GM18511 (cell line): ENCODE data around the gene EFCC1.
A peak's percentile ranks its signal among the peaks of the same experiment; 100 is the strongest.

Experiments used
- ATAC-seq: cut with Tn5 transposase; IDR thresholded peaks from one replicate; pipeline ENCODE4 v1.9.1; 2021; ENCODE audit warnings: mild to moderate bottlenecking, moderate library complexity; ENCODE audit not compliant: unreplicated experiment

The EFCC1 gene, protein sequence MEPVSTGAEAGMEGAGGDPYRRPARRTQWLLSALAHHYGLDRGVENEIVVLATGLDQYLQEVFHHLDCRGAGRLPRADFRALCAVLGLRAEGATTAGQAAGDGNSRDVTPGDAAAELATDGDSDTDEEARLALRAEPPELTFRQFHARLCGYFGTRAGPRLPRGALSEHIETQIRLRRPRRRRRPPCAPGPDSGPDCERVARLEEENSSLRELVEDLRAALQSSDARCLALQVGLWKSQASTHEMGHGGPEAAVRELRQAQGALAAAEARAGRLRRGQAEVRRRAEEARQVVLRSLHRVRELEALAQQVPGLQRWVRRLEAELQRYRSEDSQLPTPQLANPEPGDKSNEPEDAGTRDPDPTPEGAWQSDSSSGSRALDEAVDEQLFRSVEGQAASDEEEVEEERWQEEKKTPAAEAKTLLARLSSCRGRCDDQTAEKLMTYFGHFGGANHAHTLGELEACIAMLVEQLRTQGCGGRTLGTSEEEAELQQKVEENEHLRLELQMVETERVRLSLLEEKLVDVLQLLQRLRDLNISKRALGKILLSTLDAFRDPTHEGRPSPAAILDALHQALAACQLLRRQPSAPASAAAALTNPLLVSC

DNA sequence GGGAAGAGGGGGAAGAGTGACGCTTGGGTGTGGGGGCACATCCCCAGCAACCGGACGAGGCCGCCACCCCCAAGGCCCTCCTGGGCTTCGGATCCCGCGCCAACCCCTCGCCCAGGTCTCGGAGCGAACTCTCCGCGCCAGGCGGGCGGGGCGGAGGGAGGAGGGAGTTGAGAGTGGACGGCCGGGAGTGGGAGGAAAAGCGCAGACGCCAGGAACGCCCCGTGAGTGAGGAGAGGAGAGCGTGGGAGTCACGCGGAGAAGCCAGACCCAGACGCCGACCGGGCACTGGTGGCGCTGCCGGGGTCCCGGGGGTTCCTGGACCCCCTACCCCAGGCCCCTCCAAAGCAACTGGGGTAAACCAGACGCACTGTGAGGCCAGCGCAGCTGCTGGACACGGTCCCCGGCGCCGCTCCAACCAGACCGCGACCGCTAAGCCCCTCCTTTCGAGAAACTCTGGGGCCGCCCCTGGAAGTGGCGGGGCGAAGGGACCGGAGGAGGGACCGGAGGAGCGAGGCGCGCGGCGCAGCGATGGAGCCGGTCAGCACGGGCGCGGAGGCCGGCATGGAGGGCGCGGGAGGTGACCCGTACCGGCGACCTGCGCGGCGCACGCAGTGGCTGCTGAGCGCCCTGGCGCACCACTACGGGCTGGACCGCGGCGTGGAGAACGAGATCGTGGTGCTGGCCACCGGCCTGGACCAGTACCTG is at the start of gene EFCC1:
EFCC1 (plus strand) TSS at position 204 of the 705 bp plus-strand sequence; CDS start at position 529, 325 bp downstream.
- no peak for ATAC-seq

DNA sequence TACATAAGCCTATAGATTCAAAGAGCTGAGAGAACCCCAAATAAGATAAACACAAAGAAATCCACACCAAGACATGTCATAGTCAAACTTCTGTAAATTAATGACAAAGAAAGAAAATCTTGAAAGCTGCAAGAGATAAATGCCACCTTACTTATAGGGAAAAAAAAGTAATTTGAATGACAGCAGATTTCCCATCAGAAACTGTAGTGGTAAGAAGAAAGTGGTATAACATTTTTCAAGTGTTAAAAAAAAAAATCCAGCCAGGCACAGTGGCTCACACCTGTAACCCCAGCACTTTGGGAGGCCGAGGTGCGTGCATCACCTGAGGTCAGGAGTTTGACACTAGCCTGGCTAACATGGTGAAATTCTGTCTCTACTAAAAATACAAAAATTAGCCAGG is 44.7 kb upstream of the EFCC1 start:
- no peak for ATAC-seq

DNA sequence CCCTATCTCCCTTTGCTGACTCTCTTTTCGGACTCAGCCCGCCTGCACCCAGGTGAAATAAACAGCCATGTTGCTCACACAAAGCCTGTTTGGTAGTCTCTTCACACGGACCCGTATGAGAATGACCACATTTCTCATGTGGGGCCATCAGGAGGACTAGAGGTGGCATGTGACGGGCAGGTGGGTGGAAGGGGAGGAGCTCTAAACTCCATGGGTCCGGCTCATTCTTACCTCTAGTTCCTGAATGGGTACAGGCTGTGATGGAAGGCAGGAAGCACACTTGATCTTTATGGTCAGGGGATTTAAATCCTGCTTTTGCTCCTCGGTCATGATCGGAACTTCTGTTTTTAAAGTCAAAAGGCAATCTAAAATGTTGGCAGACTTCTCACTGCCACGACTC is 35.8 kb upstream of the EFCC1 start:
- no peak for ATAC-seq

DNA sequence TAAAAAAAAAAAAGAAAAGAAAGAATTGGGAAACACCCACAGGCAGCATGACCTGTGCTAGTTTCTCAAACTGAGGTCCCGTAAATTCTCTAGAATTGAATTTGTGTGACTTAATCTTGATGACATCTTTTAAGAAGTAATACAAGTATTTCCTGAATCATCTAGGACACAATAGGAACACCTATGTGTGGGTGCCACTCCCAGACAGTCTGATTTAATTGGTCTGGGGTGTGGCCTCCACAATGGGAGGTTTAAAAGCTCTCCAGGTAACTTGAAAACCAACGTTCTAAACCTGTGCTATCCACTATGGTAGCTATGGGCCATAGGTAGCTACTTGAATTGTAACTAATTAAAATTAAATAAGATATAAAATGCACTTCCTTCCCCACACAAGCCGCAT is 35.3 kb upstream of the EFCC1 start:
- ATAC-seq, result no peak

DNA sequence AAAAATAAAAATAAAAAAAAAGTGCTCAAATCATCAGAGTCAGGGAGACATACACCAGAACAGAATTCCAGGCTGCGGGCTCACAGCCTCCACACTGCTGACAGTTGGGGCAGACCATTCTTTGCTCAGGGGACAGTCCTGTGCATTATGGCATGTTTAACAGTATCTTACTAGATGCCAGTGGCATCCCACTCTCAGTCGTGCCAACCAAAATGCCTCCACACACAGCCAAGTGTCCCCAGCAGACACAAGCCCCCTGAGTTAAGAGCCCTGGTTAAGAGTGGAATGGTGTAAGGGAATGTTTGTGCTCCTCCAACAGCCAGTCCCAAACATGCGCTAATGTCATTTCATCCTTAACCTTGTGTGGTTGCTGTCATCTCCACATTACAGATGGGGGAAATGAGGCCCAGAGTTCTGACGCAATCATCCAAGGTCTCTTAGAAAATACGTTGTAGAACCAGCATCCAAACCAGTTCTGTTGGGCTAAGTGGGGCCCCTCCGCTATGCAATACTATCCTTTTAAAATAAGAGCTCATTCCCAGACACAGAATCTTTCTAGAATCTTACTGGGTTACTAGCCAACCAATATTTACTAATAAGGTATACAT is 33.3 kb upstream of the EFCC1 start:
- ATAC-seq, result no peak

DNA sequence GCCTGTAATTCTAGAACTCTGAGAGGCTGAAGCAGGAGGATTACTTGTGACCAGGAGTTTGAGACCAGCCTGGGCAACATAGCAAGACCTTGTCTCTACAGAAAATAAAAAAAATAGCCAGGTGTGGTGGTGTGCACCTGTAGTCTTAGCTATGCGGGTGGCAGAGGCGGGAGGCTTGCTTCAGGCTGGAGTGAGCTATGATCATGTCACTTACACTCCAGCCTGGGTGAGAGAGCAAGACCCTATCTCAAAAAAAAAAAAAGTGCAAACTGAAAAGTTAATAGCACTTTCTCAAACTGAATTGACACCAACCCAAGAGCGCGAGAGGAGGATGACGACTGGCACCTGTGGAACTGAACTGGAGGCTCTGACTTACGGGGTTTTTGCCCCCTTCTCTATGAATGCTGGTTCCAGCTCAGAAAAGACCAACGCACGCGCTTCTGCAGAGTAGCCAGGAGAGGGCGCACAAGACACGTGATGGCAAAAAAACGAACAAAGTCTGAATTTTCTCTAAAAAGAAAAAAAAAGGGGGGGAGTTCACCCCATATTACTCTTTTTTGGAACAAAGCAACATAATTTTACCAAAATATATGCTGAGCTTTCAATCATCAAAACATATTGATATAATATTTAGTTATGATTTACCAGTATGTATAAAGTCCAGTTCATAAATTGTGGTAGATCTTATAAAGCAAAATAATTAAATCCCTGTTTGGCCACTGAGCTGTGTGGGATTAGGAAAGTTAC is 30.9 kb upstream of the EFCC1 start:
- ATAC-seq, result no peak

DNA sequence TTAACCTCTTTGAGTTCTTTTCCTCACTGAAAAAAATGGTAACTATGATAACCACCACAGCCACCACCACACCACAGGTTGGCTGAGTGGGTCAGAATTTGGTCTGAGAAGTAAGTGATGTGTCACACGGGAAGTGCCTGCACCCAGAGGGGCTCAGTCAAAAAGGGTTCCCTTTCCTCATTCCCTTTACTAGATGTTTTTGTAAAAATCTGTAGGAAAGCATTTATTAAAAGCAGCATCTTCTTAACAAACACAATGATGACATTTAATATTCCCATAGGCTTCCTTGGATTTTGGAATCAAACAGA is 30.4 kb upstream of the EFCC1 start:
- ATAC-seq, result no peak

DNA sequence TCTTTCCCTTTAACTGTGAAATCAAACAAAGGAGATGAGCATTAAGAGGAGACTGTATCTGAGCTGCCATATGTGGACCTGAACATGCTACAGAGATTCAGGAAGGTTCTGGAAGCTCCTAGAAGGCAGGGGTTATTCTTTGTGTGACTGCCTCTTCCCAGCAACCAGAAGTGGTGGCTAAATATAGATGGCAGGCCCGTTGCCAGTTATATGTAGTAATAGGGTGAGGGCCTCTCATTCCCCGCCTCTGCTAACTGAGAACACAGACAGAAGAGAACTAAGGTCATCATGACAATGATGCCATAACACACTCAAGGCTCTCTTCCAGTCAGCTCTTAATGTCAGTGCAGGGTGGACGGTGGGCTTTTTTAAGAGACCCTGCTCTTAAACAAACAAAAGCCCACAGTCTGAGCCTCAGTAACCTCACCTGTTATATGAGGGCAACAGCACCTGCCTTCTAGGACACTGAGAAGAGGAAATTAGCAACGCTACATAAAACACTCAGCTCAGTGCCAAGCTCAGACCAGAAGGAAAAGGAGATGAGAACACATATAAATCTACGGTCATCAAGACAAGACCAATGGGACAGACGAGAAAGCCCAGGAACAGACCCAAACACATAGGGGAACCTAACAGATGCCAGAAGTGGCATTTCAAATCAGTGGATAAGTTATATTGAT is 29.5 kb upstream of the EFCC1 start:
- ATAC-seq, result no peak

DNA sequence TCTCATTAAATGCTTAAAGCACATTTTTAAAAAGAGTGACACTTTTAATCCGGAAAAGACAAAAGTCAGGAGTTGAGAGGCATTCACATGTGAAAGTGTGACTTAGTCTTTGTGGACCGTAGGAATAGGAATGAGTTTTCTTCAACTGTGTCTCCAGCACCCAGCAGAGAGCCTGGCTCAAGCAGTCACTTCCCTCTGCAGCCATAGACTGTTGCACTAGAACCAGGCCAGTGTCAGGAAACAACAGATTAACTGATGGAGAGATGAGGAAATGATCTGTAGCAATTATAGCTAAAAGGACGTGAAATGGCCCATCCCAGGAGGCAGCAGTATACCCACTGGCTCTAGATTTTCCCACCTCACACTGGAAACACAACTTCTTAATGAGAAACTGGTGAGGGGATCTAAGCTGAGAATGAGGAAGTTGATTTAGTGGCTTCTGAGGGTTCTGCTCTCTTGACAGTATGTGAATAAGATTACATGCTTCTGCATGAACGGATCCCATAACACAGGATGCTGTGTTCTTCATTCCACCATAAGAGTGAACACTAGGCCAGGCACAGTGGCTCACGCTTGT is 27.0 kb upstream of the EFCC1 start:
- no peak for ATAC-seq

DNA sequence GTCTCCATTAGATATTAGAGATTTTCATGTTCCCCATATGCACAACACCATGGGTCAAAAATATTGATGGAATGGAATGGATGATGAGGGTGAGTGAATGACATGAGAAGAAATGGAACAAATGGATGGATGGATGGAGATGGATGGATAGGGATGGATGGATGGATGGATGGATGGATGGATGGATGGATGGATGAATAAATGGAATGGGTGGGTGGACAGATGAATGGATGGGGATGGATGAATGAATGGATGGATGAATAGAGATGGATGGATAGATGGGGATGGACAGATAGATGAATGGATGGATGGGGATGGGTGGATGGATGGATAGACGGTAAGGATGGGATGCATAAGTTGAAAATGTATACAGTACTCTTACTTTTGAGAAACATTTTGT is 25.8 kb upstream of the EFCC1 start:
- no peak for ATAC-seq

DNA sequence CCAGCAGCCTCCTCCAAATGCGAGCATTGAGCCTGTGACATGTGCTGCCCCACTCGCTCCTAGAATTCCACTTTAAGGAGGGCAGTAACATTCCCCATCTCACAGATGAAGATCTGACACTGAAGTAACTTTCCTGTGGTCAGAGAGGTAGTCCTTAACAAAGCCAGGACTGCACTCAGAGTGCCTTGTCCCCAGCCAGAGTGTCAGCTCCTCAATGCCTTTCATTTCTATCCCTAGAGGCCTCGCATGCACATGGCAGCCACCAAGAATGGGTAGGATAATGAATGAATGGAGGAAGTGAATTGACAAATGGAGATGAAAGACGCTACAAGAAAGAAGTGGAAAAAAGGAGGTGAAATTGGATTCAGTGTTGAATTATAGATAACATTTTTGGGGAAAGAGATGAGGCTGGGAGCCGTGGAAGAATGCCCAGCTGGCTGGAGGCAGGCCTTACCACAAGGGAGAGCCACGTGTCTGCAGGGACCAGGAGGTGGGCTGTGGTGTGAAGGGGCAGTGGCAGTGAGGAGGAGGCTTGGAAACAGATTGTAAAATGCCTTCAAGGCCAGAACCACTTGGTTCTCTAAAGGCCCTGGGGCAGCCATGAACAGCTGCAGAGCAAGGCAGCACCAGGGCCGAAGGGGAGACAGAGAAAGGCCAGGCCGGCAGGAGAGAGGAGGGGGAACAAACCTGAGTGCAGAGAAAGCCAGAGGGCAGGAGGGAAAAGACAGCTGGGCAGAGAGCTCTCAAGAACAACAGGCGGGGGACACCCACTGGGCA is 17.6 kb upstream of the EFCC1 start:
- ATAC-seq, result no peak

DNA sequence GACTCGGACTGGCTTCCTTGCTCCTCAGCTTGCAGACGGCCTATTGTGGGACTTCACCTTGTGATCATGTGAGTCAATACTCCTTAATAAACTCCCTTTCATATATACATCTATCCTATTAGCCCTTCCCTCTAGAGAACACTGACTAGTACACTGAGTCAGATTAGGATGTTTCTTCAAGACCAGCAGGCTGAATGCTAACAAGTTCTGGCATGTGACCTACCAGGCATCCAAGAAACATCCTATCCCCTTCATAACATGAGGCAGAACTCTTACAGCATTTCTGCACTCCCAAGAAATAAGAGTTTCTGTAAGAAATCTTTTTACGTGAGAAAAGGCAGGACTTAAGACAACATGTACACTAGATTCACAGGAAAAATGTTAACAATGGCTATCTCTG is 16.5 kb upstream of the EFCC1 start:
- no peak for ATAC-seq

DNA sequence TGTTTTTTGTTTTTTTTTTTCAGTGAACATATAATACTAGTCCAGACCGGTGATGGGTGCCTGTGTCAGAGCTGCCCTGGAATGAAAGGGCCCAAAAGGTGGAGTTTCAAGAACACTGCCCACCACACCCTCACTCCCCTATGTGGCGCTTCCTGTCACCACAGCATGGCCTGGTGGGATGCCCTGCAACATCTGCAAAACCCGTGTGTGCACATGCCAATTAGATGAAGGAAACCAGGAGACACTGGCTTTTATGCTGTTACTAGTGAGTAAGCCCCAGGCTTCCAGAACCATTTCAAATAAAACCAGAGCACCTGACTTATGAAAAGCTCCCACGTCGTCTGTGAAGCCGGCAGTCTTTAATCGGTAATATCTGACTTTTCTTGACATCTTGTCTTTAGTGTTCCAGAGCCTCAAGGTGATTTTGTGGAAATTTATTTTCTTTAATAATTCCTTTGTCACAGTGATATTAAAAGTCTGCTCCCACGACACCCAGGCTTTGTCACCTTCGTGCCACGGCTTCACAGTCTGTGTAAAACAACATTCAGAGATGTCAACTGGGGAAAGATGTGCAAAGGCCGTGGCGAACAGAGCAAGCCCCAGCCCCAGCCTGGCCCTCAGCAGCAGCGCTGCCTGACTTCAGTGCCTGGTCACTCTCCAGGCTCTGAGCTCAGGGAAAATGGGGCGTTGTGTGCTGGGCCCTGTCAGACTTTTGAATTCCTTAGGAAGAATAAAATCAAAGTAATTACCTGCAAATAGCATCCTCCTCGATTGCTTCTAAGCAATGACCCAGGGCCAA is 13.6 kb upstream of the EFCC1 start:
- ATAC-seq, result no peak

DNA sequence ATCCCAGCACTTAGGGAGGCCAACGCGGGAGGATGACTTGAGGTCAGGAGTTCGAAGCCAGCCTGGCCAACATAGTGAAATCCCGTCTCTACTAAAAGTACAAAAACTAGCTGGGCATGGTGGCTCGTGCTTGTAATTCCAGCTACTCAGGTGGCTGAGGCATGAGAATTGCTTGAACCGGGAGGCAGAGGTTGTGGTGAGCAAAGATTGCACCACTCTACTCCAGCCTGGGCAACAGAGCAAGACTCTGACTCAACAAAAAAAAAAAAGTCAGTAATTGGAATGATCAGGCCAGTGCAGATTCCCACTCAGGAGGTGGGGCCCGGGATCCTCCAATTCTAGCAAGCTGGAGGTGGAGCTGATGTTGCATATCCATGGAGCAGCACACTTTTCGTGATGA is 12.8 kb upstream of the EFCC1 start:
- no peak for ATAC-seq

DNA sequence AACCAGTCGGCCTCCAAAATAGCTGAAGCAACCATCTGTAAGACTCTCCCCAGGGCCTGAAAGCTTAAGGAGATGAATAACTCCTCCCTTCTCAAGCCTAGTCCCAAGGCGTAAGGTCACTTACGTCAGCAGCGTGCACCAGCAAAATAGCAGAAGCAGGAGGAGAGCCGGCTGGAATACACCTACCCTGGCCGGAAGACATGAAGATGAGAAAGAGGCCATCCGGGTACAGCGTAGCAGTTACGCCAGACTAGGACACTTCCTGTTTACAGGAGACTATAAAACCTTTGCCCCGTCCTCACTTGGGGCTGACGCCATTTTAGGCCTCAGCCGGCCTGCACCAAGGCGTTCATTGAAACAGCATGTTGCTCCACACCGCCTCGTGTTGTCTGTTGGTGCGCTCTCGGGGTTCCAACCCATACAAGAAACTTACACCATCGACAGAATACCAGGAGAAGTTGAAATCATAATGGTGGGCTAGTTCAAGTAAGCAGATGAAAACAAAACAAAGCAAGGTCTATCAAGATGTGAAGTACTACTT is 9.7 kb upstream of the EFCC1 start:
- ATAC-seq, result no peak

DNA sequence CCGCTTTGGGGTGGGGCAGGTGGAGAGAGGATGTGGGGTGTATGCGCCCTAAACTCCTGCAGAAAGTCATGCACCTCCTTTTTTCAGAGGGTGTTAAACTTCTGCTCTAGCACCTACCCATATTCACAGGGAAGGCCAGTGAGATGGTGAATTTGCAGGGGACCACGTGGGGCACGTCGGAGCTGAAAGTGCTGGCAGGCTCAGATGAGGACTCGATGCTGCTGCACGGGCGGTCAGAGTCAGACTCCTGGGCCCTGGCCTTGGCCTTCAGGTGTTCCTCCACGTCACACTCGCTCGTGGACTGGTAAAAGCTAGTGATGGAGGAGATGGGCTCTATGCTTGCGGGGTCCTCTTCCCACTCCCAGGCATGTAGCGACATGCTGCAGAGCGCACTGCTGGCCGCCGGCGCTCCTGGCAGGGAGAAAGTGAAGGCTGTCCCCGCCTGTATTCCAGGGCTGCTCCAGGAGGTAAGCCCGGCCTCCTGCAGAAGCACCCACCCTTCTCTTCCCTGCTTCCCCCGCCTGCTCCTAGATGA is 8.1 kb upstream of the EFCC1 start:
- ATAC-seq, result no peak

DNA sequence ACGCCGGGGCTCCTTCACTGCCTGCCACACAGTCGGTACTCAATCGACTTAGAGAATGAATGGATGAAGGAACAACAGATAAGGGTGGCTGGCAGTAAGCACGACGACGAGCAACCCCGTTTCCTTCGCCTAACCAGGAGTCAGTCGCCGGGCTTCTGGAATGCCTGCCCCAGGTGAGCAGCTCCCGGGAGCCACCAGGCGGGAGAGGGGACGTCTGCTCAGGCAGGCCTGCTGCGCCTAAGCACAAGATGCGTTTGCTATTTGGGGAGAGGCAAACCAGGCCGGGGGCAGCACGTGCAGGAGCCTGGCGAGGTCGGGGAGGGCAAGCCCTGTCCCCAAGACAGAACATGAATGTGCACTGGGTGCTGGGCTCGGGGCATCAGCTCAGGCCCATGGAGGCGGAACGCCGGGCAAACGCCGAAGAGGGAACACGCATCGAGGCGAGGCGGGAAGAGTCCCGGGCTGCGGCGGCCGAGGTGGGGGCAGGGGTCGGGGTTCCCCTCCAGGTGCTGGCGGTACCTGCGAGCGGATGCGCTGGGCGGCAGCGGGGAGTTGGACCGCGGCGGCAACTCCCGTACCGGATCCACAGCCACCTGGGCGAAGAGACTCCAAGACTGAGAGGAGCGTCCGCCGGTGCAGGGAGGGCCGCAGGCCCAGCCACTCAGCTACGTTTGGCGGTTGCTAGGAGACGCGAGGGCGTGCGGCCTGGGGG is 7.5 kb upstream of the EFCC1 start, which contains the start of gene CFAP92:
CFAP92 (minus strand) TSS at position 616 of the 712 bp plus-strand sequence. CDS start 772 bp downstream, outside the sequence.
- ATAC-seq, result peak; percentile 86
